NCI-H774 (cell line): ENCODE data around the gene LRRC23.

ENCODE experiments used
- DNase-seq: peaks from one replicate; lab custom pipeline; 2025; lab: John Stamatoyannopoulos, UW

Gene LRRC23

GRCh38 chr12:6957151-6957701, 52.6 kb downstream of the LRRC23 start:
- DNase-seq, result no peak

DNA sequence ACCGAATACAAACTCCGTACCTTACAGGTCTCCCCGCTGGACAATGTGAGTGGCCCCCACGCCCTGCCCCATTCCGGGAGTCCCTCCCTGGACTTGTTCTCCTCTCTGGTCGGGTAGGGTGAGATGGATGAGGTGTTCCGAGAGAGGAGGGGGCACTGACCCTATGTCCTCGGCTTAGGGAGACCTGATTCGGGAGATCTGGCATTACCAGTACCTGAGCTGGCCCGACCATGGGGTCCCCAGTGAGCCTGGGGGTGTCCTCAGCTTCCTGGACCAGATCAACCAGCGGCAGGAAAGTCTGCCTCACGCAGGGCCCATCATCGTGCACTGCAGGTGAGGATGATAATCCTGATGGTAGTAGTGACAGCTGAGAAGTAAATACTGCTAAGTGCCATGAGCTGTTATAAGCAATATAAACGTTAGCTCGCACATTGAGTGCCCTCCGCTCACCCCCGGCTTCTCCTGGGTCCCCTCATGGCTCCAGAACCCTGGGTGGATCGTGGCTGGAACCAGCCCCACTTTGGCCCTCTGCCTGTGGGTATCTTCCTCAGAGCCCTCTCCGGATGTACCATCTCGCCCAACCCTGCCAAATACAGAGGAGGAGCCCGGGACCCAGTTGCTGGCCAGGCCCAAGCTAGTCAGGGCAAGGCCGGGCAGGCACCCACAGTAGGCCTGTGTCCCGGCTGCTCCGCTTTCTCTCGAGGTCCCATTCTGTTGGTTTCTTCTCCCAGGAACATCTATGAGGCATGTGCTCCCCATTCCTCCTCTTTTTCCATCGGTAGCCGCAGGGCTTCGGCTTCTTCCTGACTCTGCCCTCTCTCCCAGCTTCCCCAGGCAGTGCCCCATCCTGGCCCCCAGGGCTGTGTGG, 53.4 kb downstream of the LRRC23 start:
- no peak for DNase-seq

DNA sequence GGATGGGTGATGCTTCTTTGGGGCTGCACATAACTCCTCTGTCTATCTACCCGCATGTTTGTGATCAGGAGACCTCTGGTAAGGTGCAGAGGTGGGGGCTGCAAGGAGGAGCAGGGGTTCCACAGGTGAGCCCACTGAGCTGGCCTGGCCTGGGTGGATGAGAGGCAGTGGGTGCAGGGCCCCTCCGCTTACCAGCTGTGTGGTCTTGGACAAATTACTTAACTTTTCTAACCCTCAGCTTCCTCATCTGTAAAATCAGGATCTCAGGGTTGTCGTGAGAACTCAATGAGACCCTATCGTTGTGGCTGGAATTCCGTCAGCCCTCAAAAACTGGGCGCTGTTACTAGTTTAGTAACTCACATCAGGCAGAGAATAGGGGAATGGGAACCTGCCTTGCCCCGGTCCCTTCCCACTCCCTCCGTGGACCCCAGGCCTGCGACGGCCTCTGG, 54.0 kb downstream of the LRRC23 start:
- no peak for DNase-seq

DNA sequence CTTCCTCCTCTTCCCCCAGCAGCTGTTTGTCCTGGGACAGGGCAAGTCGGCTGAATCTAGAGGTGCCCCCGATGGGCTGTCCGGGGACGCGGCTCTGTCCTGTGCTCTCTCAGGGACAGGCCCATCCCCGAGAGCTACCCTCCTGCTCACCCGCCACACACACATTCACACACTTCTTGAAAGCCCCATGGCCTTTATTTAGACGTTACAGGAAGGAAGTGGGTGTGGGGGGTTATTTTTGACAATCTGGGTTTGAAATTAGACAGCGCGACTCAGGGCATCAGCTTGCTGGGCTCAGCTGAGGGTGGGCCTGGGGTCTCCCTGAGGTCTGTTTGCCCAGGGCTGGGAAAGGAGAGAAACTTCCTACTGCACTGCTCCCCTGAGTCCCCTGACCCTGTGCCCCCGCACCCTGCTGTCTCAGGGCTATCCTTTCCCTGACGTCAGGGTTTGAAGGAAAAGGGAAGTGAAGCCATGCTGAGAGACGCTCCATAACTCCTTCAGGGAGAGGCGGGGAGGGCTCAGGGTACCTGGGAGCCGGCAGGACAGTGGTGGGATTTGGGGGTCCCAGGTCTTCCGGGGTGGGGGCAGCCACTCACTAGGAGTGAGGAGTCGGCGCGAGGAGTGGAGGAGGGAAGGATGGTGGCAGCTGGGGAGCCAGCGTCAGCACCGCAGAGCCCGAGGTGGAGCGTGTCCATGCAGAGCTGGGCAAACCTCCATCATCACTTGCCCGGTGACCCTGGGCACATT, 54.6 kb downstream of the LRRC23 start:
- no peak for DNase-seq

GRCh38 chr12:6959805-6960592, 55.4 kb downstream of the LRRC23 start:
- DNase-seq, result no peak

GRCh38 chr12:6960593-6961277, 56.1 kb downstream of the LRRC23 start:
- no peak for DNase-seq

DNA sequence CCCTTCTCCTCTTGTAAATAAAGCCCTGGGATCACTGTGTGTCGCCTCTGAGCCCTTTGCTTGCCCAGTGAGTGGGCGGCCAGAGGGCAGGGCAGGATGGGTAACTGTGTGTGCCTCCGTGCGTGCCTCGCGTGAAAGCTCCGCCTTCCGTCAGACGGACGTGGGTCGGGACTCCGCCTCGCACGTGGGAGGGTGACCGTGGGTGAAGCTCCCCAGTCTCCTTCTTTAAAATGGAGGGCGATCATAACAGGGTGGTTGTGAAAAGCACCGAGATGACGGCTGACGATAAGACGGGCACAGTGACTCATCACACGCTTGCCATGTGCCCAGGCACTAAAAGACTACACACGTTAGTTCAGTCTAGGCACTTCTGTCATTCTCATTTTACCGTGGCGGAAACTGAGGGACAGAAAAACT, 56.7 kb downstream of the LRRC23 start:
- no peak for DNase-seq

- peak; percentile 88 for DNase-seq
Measured at GRCh38 chr12:6961695-6962284, 57.2 kb downstream of the LRRC23 start.

GRCh38 chr12:6962285-6963015, 57.8 kb downstream of the LRRC23 start:
- DNase-seq, result peak; percentile 85

GRCh38 chr12:6963016-6963731, 58.6 kb downstream of the LRRC23 start:
- peak; percentile 94 for DNase-seq
